Subcutaneous adipose tissue (tissue), 4 donors: ENCODE data around the gene MZT2A. TPM values are rescaled to one million over a fixed set of nuclear protein-coding genes. Genes with fewer than 3 reads are reported as not detected.

Experiments
- total RNA-seq, 4 donors: library from RNA; depleted of rRNA; stranded (reverse); fragments of >200 nt; gene quantifications; one replicate each; pipeline ENCODE4 v1.1.0, GENCODE V29; 2016
- TF ChIP-seq, protein P1 (sequence below): fragments of 450-650 bp; IDR thresholded peaks from one replicate; pipeline ENCODE4 v1.5.1; 2016; ENCODE audit warnings: low read depth, mild to moderate bottlenecking, control low read depth, antibody characterized with exemption, moderate library complexity

The MZT2A gene
- total RNA-seq, 4 donors from 2014 or later, result 21.4 to 53.3 (median 42.0) TPM

DNA sequence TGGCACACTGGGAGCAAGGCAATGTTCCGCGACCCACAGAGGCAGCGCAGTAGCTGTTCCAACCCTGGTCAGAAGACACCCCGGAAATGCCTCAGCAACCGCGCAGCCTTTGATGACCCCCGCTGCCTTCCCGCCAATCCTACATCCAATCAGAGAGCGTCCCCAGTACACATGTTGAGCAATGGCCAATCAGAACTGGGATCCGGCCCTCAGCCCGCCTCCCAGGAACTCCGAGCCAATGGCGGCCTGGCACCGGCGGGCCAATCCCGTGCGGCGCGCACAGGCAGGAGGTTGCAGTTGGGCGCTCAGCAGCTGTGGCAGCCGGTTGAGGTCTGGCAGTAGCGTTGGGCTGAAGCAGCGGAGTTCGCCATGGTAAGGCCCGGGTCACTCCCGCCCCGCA lies 16.4 kb downstream of the MZT2A start, which contains the start of gene TUBA3D:
Gene TUBA3D, plus strand, starts transcription at position 289 of the 400 bp plus-strand sequence. Its CDS starts 81 bp downstream, at position 370.
- TF ChIP-seq, protein P1, sequence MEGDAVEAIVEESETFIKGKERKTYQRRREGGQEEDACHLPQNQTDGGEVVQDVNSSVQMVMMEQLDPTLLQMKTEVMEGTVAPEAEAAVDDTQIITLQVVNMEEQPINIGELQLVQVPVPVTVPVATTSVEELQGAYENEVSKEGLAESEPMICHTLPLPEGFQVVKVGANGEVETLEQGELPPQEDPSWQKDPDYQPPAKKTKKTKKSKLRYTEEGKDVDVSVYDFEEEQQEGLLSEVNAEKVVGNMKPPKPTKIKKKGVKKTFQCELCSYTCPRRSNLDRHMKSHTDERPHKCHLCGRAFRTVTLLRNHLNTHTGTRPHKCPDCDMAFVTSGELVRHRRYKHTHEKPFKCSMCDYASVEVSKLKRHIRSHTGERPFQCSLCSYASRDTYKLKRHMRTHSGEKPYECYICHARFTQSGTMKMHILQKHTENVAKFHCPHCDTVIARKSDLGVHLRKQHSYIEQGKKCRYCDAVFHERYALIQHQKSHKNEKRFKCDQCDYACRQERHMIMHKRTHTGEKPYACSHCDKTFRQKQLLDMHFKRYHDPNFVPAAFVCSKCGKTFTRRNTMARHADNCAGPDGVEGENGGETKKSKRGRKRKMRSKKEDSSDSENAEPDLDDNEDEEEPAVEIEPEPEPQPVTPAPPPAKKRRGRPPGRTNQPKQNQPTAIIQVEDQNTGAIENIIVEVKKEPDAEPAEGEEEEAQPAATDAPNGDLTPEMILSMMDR, result no peak

- TF ChIP-seq, protein P1, result no peak
These were observed 46.3 kb downstream of the MZT2A start for GRCh38 chr2:131445896-131446295.

Other genes with a start within 250 kb of the MZT2A start
- not detected for gene RAB6D, start 128.2 kb downstream of the MZT2A start, total RNA-seq
- not detected for gene TUBA3D, start 16.3 kb downstream of the MZT2A start, total RNA-seq
- 1 to 10 TPM; 3.0 to 6.3 (median 4.1) TPM for gene CCDC74A, start 35.5 kb upstream of the MZT2A start, total RNA-seq